ENCODE measurements around the gene SKI. TPM values are rescaled to one million over a fixed set of nuclear protein-coding genes. Genes with fewer than 3 reads are reported as not detected.

SKI gene
- total RNA-seq, 1 donor from 2014 or later, result 38.5 TPM

GRCh38 chr1:2356911-2357845 lies 129.1 kb downstream of the SKI start:
- DNase-seq (ENCODE audit: missing footprints), result peak; percentile 51
- intact Hi-C loops (cut with DNase I), result no loop called here
- ATAC-seq, result no peak

DNA sequence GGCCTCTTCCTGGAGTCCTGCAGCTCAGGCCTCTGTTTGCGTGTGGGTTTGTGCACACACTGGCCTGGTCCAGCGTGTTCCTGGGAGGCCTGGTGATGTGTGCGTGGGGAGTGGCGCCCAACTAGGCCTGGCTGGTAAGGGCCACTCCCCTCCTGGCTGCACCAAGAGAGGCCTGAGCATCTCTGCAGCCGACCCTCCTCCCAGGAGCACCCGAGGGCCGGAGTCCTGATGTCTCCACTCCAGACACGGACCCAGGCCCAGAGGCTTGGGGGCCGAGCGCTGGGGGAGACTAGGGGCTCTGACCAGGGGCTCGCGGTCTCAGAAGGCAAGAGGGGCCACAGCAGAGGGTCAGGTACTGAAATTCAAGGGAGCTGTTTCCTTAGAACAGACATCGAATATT lies 130.0 kb downstream of the SKI start:
- DNase-seq (ENCODE audit: missing footprints) (peak; percentile 32), ATAC-seq (no peak)
- intact Hi-C loops (cut with DNase I), result no loop called here

- ATAC-seq (no peak), DNase-seq (ENCODE audit: missing footprints) (peak; percentile 65)
- intact Hi-C loops (cut with DNase I), result no loop called here
Measured at GRCh38 chr1:2358651-2359640, 130.8 kb downstream of the SKI start.

Other genes starting within 250 kb of the SKI start
- gene CFAP74, start 224.5 kb upstream of the SKI start, total RNA-seq, result not detected
- 0.49 TPM for gene GABRD, start 209.0 kb upstream of the SKI start, total RNA-seq
- gene PRKCZ, start 177.9 kb upstream of the SKI start, total RNA-seq, result 16.4 TPM
- 43.9 TPM for gene FAAP20, start 33.5 kb upstream of the SKI start, total RNA-seq
- 4.9 TPM for gene MORN1, start 163.2 kb downstream of the SKI start, total RNA-seq
- gene RER1, start 163.5 kb downstream of the SKI start, total RNA-seq, result 85.8 TPM
- 14.5 TPM for gene PEX10, start 184.2 kb downstream of the SKI start, total RNA-seq
- 0.46 TPM for gene PLCH2, start 248.0 kb downstream of the SKI start, total RNA-seq

Measured in Right ventricle myocardium inferior (tissue), 1 donor.